Stimulated activated CD8-positive, alpha-beta memory T cell treated with anti-CD3 and anti-CD28 coated beads, Interleukin-12 subunit alpha, Interleukin-12 subunit beta, amount 100 ng/mL, for 1 hour (primary cell): Measurements from ENCODE around the gene TMEM89.
A peak's percentile ranks its signal among the peaks of the same experiment; 100 is the strongest.

Source experiments
- DNase-seq: peaks from one replicate; pipeline ENCODE4 v3.0.0-alpha.2; 2020; ENCODE audit warnings: low read depth

Gene TMEM89

DNA sequence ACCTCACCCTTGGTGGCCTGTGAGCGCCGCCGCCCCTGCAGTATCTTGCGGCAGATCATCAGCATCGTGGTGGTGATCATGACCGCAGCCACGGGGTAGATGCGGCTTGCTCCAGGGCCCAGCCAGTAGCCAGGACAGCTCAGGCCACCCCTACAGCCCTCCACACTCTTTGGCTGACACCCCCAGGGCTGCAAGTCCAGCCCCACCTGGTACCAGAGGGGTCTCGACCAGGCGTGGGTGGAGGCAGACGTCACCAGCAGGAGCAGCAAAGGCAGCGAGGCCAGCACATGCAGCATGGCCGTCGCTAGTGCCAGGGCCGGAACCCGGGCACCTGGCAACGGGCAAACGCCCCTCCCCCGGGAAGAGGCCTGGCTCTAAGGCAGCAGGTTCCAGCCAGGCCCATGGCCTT is at the start of gene TMEM89:
Gene TMEM89, minus strand, starts transcription at position 309 of the 409 bp plus-strand sequence. Its CDS starts 13 bp downstream, at position 296.
- DNase-seq: no peak

- no peak for DNase-seq
Measured at GRCh38 chr3:48664929-48665328, 43.4 kb upstream of the TMEM89 start.

- no peak for DNase-seq
Measured at GRCh38 chr3:48664313-48664644, 42.7 kb upstream of the TMEM89 start.

DNA sequence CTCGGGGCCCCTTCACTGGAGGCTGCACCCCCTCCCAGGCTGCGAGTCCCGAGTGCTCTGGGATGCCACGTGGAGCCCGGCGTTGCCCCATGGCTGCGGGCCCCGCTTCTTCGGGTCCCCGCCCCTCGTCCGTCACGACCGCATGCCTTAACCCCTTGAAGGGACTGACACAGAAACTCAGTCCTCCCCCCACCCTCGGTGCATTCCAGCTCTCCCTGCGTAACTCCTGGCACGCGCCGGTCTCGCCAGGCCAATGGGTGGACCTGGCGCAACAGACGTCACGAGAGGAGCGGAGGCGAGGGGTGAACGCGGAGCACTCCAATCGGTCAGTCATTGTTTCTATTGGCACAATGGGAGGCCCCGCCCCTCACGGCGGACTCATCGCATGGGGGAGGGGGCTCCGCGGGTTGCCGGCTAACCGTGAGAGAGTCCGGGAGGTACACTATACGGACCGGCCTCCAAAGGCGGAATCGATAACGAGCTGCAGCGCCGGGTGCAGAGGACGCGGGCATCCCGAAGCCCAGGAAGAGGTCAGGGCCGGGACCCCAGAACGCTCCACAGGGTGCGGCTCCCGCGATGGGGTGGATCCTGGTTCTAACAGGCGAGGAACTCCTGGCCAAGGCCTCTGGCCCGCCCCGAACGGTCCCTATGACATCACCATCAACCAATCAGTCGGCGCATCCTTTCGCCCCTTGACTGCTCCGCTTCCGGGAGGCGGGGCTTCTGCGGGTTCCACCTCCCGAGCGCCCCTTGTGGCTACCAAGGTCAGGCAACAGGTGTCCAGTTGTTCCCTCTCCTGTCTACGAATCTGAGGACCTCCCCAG is 42.1 kb upstream of the TMEM89 start:
- peak; percentile 68 for DNase-seq

DNA sequence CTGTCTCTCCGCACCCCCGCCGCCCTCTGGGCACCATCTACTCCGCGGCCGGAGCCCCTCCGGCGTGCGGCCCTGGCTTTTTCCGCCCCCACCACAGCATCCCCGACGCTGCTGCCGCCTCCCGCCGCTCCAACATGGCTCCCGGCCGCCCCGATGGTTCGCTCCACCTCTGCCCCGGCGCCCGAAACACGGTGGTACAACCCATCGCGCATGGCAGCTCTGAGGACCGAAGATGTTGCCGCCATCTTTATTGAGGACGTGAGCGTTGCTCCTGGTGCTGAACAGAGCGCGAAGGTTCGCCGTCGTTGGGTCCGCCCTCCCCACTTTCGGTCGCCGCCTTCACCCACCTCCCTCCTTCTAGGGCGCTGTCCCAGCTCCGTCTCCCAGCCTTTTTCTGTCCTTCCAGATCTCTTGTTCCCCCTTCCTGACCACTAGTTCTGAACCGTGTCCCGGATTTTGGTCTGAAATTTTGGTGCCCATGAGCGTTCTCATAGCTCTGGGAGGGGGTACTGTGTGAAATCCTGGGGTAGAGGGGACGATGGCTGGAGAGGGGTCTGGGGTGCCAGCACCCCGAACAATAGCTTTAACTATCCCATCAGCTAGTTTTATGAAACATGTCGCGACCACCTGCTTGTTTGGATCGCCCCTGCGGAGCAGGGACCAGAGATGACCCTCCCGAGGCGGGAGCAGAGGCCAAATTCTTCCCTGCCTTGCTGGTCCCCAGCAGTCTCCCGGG is 41.4 kb upstream of the TMEM89 start, which contains the start of gene CELSR3:
Gene CELSR3, minus strand, starts transcription at position 134 of the 736 bp plus-strand sequence. CDS start 252 bp downstream, outside the sequence.
- peak; percentile 19 for DNase-seq

DNA sequence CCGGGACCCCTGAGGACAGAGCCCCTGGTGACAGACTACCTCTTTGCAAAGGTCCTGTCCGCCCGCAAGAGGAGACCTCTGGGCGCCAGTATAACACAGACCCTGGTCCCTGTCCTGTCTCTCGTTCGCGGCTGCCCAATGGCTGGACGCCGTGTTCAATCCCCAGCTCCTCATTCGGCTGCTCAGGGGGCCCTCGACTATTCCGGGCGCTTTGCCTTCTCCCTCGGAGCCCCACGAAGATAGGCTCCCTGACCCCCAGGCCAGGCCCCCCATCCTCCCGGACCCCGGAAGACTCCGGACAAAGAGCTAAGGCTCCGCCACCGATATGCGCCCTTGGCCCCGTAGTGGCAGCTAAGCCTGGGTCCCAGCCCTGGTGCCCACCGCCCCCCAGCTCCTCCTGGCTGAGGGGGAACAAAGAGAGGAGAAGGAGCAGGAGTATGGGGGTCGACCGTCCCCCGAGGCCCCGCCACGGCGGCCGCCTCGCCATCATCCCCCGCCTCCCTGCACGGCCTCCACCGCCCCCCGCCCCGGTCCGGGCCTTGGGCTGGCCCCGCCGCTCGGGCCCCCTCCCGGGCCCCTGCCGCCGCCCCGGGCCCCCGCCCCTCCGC is 40.7 kb upstream of the TMEM89 start:
- no peak for DNase-seq

GRCh38 chr3:48661501-48662144 is 40.1 kb upstream of the TMEM89 start:
- DNase-seq: peak; percentile 64

DNA sequence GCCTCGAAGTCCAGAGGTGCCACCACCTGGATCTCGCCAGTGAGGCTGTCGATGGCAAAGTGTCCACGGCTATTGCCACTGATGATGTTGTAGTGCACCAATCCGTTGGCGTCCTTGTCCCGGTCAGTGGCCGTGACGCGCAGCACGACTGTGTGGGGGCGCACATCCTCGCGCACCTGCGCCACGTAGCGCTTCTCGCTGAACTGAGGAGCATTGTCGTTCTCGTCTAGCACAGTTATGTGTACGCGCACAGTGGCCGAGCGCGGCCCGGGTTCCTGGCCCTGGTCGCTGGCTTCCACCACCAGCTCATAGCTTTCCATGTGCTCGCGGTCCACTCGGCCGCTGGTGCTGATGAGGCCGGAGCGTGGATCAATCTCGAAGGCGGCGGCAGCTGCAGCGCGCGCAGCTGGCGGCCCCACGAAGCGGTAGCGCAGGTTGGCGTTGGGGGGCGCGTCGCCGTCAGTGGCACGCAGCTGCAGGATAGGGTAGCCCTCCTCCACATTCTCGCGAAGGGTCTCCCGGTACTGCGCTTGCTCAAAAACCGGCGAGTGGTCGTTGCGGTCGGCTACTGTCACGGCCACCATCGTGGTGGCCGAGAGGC is 39.3 kb upstream of the TMEM89 start:
- DNase-seq: no peak

- no peak for DNase-seq
Measured at GRCh38 chr3:48656841-48657281, 35.3 kb upstream of the TMEM89 start.

- DNase-seq: peak; percentile 65
Measured at GRCh38 chr3:48656061-48656840, 34.7 kb upstream of the TMEM89 start.

DNA sequence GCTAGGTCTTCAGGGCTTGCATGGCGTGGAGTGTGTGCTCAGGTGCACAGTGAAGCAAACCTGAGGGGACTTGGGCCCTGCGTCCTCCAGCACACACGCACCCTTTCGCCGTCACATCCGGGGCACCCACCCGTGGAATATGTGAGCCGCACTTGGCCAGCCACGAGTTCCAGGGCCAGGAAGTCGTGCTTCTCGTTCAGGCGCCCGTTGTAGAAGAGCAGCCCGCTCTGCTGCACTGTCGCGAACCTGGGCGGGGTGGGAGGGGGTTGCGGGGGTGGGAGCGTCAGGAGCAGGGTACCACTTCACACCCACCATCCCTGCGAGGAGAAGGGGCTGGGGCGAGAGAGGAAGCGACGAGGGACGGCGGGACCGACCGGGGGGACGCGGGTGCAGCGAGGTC is 34.0 kb upstream of the TMEM89 start:
- peak; percentile 40 for DNase-seq

DNA sequence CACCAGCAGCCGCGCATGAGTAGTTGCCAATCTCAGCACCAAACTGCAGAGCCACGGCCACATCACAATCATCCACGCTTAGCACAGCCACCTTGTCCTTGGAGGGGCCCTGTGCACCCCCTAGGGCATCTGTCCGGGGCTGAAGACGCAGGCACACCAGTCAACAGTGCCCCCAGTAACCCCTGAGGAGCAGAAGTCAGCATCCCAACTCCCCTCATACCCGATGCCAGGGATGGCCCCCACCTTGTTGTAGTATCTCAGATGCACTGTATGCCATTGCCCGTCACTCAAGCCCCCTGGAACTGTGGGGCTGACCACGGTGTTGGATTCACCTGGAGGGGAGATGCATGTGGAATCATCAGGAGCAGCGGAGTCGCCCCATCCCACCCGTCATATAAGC is 33.5 kb upstream of the TMEM89 start:
- DNase-seq: no peak

- no peak for DNase-seq
Measured at GRCh38 chr3:48652923-48653715, 31.6 kb upstream of the TMEM89 start.

GRCh38 chr3:48651771-48652170 is 30.2 kb upstream of the TMEM89 start:
- DNase-seq: no peak

DNA sequence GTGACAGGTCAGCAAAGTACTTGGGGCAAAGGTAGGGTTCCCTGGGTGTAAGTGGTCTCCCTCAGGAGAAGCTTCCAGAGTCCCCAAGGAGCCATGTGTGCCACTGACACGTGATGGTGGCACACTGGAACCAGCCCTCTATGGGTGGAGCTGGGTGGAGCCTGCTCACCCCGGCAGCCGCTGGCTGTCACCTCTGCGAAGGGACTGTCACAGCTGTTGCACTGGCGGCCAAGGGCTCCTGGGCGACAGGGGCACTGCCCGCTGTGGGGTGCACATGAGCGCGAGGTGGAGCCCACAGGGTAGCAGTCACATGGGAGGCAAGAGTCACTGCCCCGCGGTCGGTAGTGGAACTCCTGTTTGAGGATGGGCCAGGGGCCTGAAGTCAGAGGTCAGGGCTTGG is 29.2 kb upstream of the TMEM89 start:
- no peak for DNase-seq

DNA sequence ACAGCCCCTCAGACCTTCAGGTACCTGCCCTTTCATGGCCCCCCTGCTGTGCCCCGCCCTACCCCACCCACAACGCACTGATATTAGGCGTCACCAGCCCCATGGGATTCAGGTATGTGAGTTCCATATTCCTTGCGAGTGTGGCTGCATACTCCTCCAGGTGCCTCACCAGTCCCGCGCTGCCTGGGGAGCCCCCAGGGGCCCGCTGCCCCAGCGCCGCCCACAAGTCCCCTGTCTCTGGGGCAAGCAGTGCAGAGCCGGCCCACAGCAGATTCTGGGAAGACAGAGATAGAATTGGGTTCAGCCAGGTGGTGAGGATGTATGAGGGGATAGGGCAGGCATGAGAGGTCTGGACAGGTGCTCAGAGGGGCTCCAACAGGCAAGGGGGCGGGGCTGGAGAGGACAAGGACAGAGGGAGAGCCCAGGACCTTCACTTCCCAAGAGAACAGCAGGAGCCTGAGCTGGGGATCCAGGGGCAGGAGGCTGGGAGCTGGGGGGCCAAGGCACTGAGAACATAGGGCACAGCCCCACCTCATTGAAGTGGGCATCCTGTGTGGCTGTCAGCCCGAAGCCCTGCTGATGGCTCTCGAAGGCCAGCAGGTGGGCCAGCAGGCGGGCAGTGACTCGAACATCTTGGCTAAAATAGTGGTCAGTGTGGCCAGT is 26.8 kb upstream of the TMEM89 start:
- DNase-seq: no peak

GRCh38 chr3:48647714-48648113 is 26.1 kb upstream of the TMEM89 start:
- no peak for DNase-seq

DNA sequence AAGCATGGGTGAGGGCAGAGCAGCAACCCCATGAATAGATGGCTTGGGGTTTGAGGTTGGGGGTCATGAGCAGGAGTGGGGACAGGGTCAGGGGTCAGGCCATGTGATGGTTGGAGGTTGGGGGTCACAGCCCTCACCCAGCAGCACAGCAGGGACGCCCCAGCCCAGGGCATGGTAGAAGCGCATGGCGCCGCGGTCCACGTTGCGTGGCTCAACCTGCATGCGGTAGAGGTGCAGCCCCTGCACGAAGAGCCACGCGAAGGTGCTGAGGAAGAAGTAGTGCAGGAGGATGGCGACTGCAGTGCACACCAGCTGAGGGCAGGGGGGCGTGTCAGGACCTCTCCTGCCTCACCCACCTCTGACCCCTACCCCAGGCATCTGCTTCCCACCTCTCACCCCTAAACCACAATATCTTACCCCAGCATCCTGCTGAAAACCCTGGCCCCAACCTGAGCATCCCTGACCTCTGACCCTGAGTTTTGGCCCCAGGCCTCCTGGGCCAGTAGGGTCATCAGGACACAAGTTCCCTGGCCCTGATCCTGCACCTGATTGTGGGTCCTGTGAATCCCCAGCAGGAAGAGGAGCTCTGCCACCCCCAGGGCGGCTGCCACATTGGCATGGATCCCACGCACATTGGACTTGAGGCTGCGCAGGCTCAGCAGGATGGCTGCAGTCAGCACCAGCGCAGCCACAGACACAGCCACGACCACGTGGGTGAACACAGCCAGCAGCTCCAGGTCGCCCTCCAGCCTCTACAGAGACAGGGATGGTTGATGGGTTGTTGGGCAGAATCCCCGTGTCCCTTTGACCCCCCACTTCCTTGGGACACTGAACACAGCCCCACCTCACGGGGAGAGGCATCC is 23.6 kb upstream of the TMEM89 start:
- no peak for DNase-seq

- DNase-seq: no peak
Measured at GRCh38 chr3:48642605-48643004, 21.0 kb upstream of the TMEM89 start.
